Chondrocyte (in vitro differentiated cells): ENCODE measurements around the gene SEMG1. TPM values are rescaled to one million over a fixed set of nuclear protein-coding genes. Genes with fewer than 3 reads are reported as not detected.

Experiments used
- DNase-seq: peaks from one replicate; pipeline ENCODE4 v3.0.0; 2021; ENCODE audit warnings: mixed read lengths, low spot score
- H3K27ac Mint-ChIP-seq: one replicate; pipeline ENCODE4 v1.8.0; 2021; ENCODE audit warnings: mild to moderate bottlenecking, moderate library complexity, mixed read lengths; ENCODE audit not compliant: unreplicated experiment
- H3K27me3 Mint-ChIP-seq: 2 replicates; pipeline ENCODE4 v1.8.0; 2021; ENCODE audit warnings: low read depth, mixed read lengths
- H3K36me3 Mint-ChIP-seq: 2 replicates; pipeline ENCODE4 v1.8.0; 2021; ENCODE audit warnings: low read depth, mixed read lengths
- H3K4me1 Mint-ChIP-seq: 2 replicates; pipeline ENCODE4 v1.8.0; 2021; ENCODE audit warnings: low read depth, mild to moderate bottlenecking, mixed read lengths
- H3K4me3 Mint-ChIP-seq: one replicate; pipeline ENCODE4 v1.8.0; 2021; ENCODE audit warnings: mild to moderate bottlenecking, moderate library complexity, mixed read lengths; ENCODE audit not compliant: unreplicated experiment
- H3K9me3 Mint-ChIP-seq: 2 replicates; pipeline ENCODE4 v1.8.0; 2021; ENCODE audit warnings: low read depth, mixed read lengths
- total RNA-seq: library from RNA; stranded (reverse); gene quantifications from 3 replicates; pipeline ENCODE4 v1.2.1, GENCODE V29; 2021
- TF ChIP-seq, protein P1 (sequence below): fragments of 200-600 bp; sonication (generic); IDR thresholded peaks from 2 replicates; pipeline ENCODE4 v1.5.0; 2021; ENCODE audit warnings: antibody characterized with exemption, mild to moderate bottlenecking, moderate library complexity

Gene SEMG1
- total RNA-seq, 1 donor from 2014 or later = not detected

DNA sequence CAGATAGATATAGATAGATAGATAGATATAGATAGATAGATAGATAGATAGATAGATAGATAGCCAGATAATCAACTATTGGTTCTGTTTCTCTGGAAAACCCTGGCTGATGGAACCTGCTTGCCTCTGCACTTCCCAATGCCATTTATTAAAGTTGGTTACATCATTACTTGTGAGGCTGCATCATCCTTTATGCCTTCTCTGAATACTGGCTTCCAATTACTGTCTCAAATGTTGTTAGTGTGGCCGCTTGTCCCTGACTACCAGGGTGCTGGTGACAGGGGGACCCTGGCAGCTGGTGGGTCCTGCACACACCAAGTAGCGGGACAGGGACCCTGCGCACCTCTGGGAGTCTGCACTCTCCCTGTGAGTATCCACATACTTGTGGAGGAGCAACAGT is 51.4 kb downstream of the SEMG1 start:
- Mint-ChIP-seq H3K36me3 (no peaks in the 10 kb centered on the region), H3K4me3 (no peak overlapping the region), H3K9me3 (no peaks in the 10 kb centered on the region), H3K27me3 (peaks cover 31% of the 10 kb centered on the region), H3K27ac (no peak overlapping the region), H3K4me1 (peaks cover 4% of the 10 kb centered on the region)
- TF ChIP-seq, protein P1, sequence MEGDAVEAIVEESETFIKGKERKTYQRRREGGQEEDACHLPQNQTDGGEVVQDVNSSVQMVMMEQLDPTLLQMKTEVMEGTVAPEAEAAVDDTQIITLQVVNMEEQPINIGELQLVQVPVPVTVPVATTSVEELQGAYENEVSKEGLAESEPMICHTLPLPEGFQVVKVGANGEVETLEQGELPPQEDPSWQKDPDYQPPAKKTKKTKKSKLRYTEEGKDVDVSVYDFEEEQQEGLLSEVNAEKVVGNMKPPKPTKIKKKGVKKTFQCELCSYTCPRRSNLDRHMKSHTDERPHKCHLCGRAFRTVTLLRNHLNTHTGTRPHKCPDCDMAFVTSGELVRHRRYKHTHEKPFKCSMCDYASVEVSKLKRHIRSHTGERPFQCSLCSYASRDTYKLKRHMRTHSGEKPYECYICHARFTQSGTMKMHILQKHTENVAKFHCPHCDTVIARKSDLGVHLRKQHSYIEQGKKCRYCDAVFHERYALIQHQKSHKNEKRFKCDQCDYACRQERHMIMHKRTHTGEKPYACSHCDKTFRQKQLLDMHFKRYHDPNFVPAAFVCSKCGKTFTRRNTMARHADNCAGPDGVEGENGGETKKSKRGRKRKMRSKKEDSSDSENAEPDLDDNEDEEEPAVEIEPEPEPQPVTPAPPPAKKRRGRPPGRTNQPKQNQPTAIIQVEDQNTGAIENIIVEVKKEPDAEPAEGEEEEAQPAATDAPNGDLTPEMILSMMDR = no peak
- no peak for DNase-seq

DNA sequence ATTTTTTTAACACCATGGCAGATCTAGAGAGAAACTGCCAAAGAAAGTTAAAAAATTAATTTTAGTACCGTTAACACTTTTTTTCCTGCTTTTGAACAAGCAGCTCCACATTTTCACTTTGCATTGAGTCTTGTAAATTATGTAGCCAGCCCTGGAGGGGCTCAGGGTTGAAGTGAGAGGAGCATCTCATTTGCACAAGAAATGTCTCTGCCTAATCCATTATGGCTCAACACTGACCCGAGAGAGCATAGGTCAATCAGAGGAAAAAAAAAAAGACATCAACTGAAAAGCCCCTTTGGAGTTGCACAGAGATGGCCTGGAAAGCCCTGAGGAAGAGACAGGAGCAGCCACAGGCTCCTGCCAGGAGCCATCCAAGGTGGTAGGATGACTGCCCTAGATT is 51.8 kb downstream of the SEMG1 start:
- Mint-ChIP-seq H3K4me3 (no peak overlapping the region), H3K36me3 (no peaks in the 10 kb centered on the region), H3K27me3 (peaks cover 31% of the 10 kb centered on the region), H3K4me1 (peaks cover 4% of the 10 kb centered on the region), H3K9me3 (no peaks in the 10 kb centered on the region), H3K27ac (no peak overlapping the region)
- no peak for DNase-seq
- TF ChIP-seq, protein P1 = no peak

Other genes starting within 250 kb of the SEMG1 start
- 16.2 to 18.8 TPM (median 16.4 TPM) in 3 replicates for gene TOMM34, start 246.6 kb upstream of the SEMG1 start, total RNA-seq
- gene STK4, start 240.5 kb upstream of the SEMG1 start, total RNA-seq = 21.7 to 24.2 TPM (median 23.4 TPM) in 3 replicates
- gene KCNS1, start 105.9 kb upstream of the SEMG1 start, total RNA-seq = 0.55 to 1.1 TPM (median 0.59 TPM) in 3 replicates
- gene WFDC5, start 91.9 kb upstream of the SEMG1 start, total RNA-seq = not detected in 3 replicates
- gene WFDC12, start 82.6 kb upstream of the SEMG1 start, total RNA-seq = not detected in 3 replicates
- gene PI3, start 32.1 kb upstream of the SEMG1 start, total RNA-seq = not detected in 3 replicates
- not detected in 3 replicates for gene SEMG2, start 14.3 kb downstream of the SEMG1 start, total RNA-seq
- gene SLPI, start 47.5 kb downstream of the SEMG1 start, total RNA-seq = 0.40 to 1.3 TPM in 2 of 3 replicates, not detected in the other
- not detected in 3 replicates for gene RBPJL, start 99.8 kb downstream of the SEMG1 start, total RNA-seq
- gene MATN4, start 101.3 kb downstream of the SEMG1 start, total RNA-seq = 0.10 to 0.26 TPM in 2 of 3 replicates, not detected in the other
- 17.1 to 21.4 TPM (median 21.2 TPM) in 3 replicates for gene SDC4, start 141.4 kb downstream of the SEMG1 start, total RNA-seq
- gene SYS1, start 156.1 kb downstream of the SEMG1 start, total RNA-seq = 18.1 to 18.8 TPM (median 18.3 TPM) in 3 replicates
- not detected in 3 replicates for gene TP53TG5, start 171.3 kb downstream of the SEMG1 start, total RNA-seq
- gene DBNDD2, start 201.3 kb downstream of the SEMG1 start, total RNA-seq = 11.3 to 47.0 TPM (median 46.6 TPM) in 3 replicates
- gene PIGT, start 209.1 kb downstream of the SEMG1 start, total RNA-seq = 100.0 to 116 TPM (median 105 TPM) in 3 replicates